ENCODE results near the gene SIGLEC12. TPM values are rescaled to one million over a fixed set of nuclear protein-coding genes. Genes with fewer than 3 reads are reported as not detected.

The SIGLEC12 gene
- total RNA-seq, 5 donors from 2014 or later (not counting 1 experiment from before 2014, with no cell fraction given) = not detected

DNA sequence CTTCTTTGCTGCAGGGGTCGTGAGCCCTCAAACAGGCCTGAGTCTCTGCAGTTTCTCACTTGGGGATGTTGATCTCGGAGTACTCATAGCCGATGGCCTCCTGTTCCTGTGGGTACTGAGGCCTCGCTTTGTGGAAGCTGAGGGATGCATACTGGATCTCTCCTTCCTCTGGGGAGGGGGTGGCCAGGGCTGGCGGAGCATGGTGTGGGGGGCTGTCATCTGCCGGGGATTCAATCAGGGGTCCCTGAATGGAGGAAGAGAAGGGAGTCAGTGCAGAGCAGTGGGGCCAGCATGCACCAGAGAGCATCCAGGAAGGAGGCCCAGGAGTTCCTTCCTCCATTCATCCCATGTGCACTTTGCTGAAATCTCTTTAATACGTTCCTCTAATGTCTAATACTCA is 10.0 kb downstream of the SIGLEC12 start:
- no peaks in the 10 kb centered on the region for H3K36me3 ChIP-seq (ENCODE audit: control insufficient read depth in 2 of 2, extremely low read depth in 1 of 2, insufficient read depth in 1 of 2, low read length in 1 of 2)
- ChIA-PET CTCF (no interaction called here), POLR2A (no interaction called here)
- WGBS (ENCODE audit: insufficient coverage) = 86% methylated on average over 1 of the region's 7 CpGs
- H3K4me1 ChIP-seq (ENCODE audit: control insufficient read depth in 1 of 2, extremely low read depth in 1 of 2, insufficient read depth in 2 of 2, low read length in 2 of 2) = no peaks in the 10 kb centered on the region
- no peak overlapping the region for H3K4me3 ChIP-seq (ENCODE audit: control insufficient read depth in 1 of 2, extremely low read depth in 1 of 2, low read length in 1 of 2)
- no peak overlapping the region for H3K27ac ChIP-seq (ENCODE audit: low read length)
- peaks cover 0 to 7% (median 4%) of the 10 kb centered on the region in 3 donors for H3K9me3 Mint-ChIP-seq
- H3K4me3 Mint-ChIP-seq = no peak overlapping the region
- H3K4me1 Mint-ChIP-seq = no peaks in the 10 kb centered on the region
- peaks cover 18 to 19% of the 10 kb centered on the region in 2 donors for H3K27me3 Mint-ChIP-seq
- DNase-seq (no peak), ATAC-seq (replicated peaks in 1 of 4) (no peak)
- H3K27ac Mint-ChIP-seq = no peak overlapping the region
- no peaks in the 10 kb centered on the region for H3K9me3 ChIP-seq
- H3K27me3 ChIP-seq (replicated peaks in 1 of 2; ENCODE audit: control insufficient read depth in 2 of 2, extremely low read depth in 1 of 2, insufficient read depth in 2 of 2, low read length in 1 of 2) = peaks cover 0 to 27% of the 10 kb centered on the region in 2 experiments
- no peaks in the 10 kb centered on the region for H3K36me3 Mint-ChIP-seq

DNA sequence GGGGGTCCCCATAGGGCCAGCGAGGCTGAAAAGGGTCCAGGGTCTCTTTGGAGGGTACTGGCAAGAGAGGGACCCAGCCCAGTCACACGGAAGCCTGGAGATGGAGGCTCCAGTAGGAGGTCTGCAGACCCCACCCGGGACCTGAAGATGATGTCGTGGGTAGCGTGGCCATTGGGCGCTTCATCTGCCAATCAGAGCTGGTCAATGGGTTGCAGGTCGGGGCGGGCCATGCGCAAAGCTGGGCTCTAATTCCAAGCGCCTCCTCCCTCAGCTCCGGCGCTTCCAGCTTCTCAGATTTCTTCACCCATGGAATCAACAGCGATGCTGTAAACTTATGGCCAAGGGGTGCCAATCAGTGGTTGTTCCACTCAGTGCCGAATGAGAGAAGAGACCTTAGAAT is 10.9 kb downstream of the SIGLEC12 start:
- CTCF ChIA-PET = no interaction called here

DNA sequence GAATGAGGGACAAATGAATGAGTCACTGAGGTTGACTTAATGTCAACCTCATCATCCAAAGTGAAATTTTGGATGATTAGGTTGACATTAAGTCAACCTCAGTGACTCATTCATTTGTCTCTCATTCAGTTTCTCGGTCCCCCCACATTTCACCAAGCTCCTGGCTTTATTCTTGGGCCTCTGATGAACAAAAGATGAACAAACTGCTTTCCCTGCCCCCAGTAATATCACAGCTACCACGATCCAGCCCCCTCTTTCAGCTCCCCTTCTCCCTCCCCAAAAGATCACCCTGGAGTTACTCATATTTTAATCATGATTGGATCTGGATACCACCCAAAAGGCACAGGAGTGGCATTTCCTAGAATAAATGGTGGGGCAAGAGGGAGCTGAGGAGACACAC is 12.5 kb downstream of the SIGLEC12 start:
- H3K27me3 ChIP-seq (replicated peaks in 1 of 2; ENCODE audit: control insufficient read depth in 2 of 2, extremely low read depth in 1 of 2, insufficient read depth in 2 of 2, low read length in 1 of 2) = peaks cover 0 to 27% of the 10 kb centered on the region in 2 experiments
- Mint-ChIP-seq H3K36me3 (no peaks in the 10 kb centered on the region), H3K4me1 (no peaks in the 10 kb centered on the region), H3K9me3 (peaks cover 0 to 11% (median 4%) of the 10 kb centered on the region in 3 donors), H3K27me3 (peaks cover 21 to 23% of the 10 kb centered on the region in 2 donors), H3K27ac (no peak overlapping the region), H3K4me3 (no peak overlapping the region)
- ChIA-PET CTCF (no interaction called here), POLR2A (no interaction called here)
- 0% methylated on average over 1 of the region's 2 CpGs for WGBS (ENCODE audit: insufficient coverage)
- no peaks in the 10 kb centered on the region for H3K36me3 ChIP-seq (ENCODE audit: control insufficient read depth in 2 of 2, extremely low read depth in 1 of 2, insufficient read depth in 1 of 2, low read length in 1 of 2)
- H3K4me3 ChIP-seq (ENCODE audit: control insufficient read depth in 1 of 2, extremely low read depth in 1 of 2, low read length in 1 of 2) = no peak overlapping the region
- no peaks in the 10 kb centered on the region for H3K9me3 ChIP-seq
- no peak for DNase-seq
- H3K4me1 ChIP-seq (ENCODE audit: control insufficient read depth in 1 of 2, extremely low read depth in 1 of 2, insufficient read depth in 2 of 2, low read length in 2 of 2) = no peaks in the 10 kb centered on the region
- no peak overlapping the region for H3K27ac ChIP-seq (ENCODE audit: low read length)
- no peak for ATAC-seq (replicated peaks in 1 of 4)

More for the DNA sequence above, 10.9 kb downstream of the SIGLEC12 start:
- Histone ChIP-seq H3K4me3 (ENCODE audit: control insufficient read depth in 1 of 2, extremely low read depth in 1 of 2, low read length in 1 of 2) (no peak overlapping the region), H3K27me3 (replicated peaks in 1 of 2; ENCODE audit: control insufficient read depth in 2 of 2, extremely low read depth in 1 of 2, insufficient read depth in 2 of 2, low read length in 1 of 2) (peaks cover 0 to 24% of the 10 kb centered on the region in 2 experiments), H3K27ac (ENCODE audit: low read length) (no peak overlapping the region), H3K36me3 (ENCODE audit: control insufficient read depth in 2 of 2, extremely low read depth in 1 of 2, insufficient read depth in 1 of 2, low read length in 1 of 2) (no peaks in the 10 kb centered on the region), H3K4me1 (ENCODE audit: control insufficient read depth in 1 of 2, extremely low read depth in 1 of 2, insufficient read depth in 2 of 2, low read length in 2 of 2) (no peaks in the 10 kb centered on the region), H3K9me3 (no peaks in the 10 kb centered on the region)
- Mint-ChIP-seq H3K27ac (no peak overlapping the region), H3K4me3 (no peak overlapping the region), H3K9me3 (peaks cover 0 to 11% (median 4%) of the 10 kb centered on the region in 3 donors), H3K27me3 (peaks cover 17 to 22% of the 10 kb centered on the region in 2 donors), H3K4me1 (no peaks in the 10 kb centered on the region), H3K36me3 (no peaks in the 10 kb centered on the region)
- POLR2A ChIA-PET = no interaction called here
- WGBS (ENCODE audit: insufficient coverage) = 48% methylated on average over 10 of the region's 14 CpGs
- no peak for ATAC-seq (replicated peaks in 1 of 4)
- DNase-seq = no peak

- H3K4me3 Mint-ChIP-seq = no peak overlapping the region
- no peak overlapping the region for H3K27ac ChIP-seq (ENCODE audit: low read length)
- DNase-seq (no peak), ATAC-seq (replicated peaks in 1 of 4) (no peak)
- ChIA-PET CTCF (no interaction called here), POLR2A (no interaction called here)
- H3K4me1 ChIP-seq (ENCODE audit: control insufficient read depth in 1 of 2, extremely low read depth in 1 of 2, insufficient read depth in 2 of 2, low read length in 2 of 2) = no peaks in the 10 kb centered on the region
- peaks cover 23 to 24% of the 10 kb centered on the region in 2 donors for H3K27me3 Mint-ChIP-seq
- no peaks in the 10 kb centered on the region for H3K4me1 Mint-ChIP-seq
- no peak overlapping the region for H3K4me3 ChIP-seq (ENCODE audit: control insufficient read depth in 1 of 2, extremely low read depth in 1 of 2, low read length in 1 of 2)
- H3K9me3 Mint-ChIP-seq = peaks cover 0 to 11% (median 0%) of the 10 kb centered on the region in 3 donors
- no CpG with 5 or more reads among the region's 3 CpGs for WGBS (ENCODE audit: insufficient coverage)
- H3K27me3 ChIP-seq (replicated peaks in 1 of 2; ENCODE audit: control insufficient read depth in 2 of 2, extremely low read depth in 1 of 2, insufficient read depth in 2 of 2, low read length in 1 of 2) = peaks cover 0 to 23% of the 10 kb centered on the region in 2 experiments
- H3K36me3 ChIP-seq (ENCODE audit: control insufficient read depth in 2 of 2, extremely low read depth in 1 of 2, insufficient read depth in 1 of 2, low read length in 1 of 2) = no peaks in the 10 kb centered on the region
- no peaks in the 10 kb centered on the region for H3K36me3 Mint-ChIP-seq
- H3K27ac Mint-ChIP-seq = no peak overlapping the region
- no peaks in the 10 kb centered on the region for H3K9me3 ChIP-seq
Measured at GRCh38 chr19:51488491-51488890, 13.1 kb downstream of the SIGLEC12 start.

DNA sequence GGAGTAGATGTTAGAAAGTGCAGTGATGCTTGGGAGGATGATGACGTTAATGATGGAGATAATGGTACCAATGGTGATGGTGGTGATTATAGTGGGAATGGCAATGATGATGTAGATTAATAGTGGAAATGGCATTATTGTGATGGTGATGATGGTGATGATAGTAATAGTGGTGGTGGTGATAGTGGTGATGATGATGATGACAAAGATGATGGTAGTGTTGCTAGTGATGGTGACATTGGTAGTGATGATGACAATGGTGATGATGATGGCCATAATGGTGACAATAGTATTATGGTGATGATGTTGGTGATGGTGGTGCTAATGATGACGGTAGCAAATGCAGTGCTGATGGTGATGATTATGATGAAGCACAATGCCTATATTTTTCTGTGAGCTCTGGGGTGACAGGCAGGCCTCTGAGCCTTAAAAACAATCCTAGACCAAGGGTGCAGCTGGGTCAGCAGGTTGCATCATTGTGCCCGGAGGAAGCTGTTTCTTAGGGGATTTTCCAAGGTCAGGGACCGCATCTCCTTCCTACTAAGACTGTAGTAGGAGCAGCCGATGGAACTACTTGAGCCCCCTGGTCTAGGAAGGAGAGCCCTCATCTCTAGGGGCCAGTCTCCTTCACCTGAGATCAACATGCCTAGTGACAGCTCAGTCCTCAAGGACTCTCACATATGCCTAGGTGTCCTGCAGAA is 15.5 kb downstream of the SIGLEC12 start:
- peaks cover 0 to 5% (median 0%) of the 10 kb centered on the region in 3 donors for H3K9me3 Mint-ChIP-seq
- no peak for DNase-seq
- Histone ChIP-seq H3K4me1 (ENCODE audit: control insufficient read depth in 1 of 2, extremely low read depth in 1 of 2, insufficient read depth in 2 of 2, low read length in 2 of 2) (no peaks in the 10 kb centered on the region), H3K27ac (ENCODE audit: low read length) (no peak overlapping the region), H3K4me3 (ENCODE audit: control insufficient read depth in 1 of 2, extremely low read depth in 1 of 2, low read length in 1 of 2) (no peak overlapping the region), H3K27me3 (replicated peaks in 1 of 2; ENCODE audit: control insufficient read depth in 2 of 2, extremely low read depth in 1 of 2, insufficient read depth in 2 of 2, low read length in 1 of 2) (peaks cover 0 to 26% of the 10 kb centered on the region in 2 experiments), H3K9me3 (no peaks in the 10 kb centered on the region), H3K36me3 (ENCODE audit: control insufficient read depth in 2 of 2, extremely low read depth in 1 of 2, insufficient read depth in 1 of 2, low read length in 1 of 2) (no peaks in the 10 kb centered on the region)
- H3K36me3 Mint-ChIP-seq = no peaks in the 10 kb centered on the region
- H3K4me3 Mint-ChIP-seq = no peak overlapping the region
- WGBS (ENCODE audit: insufficient coverage) = 95% methylated on average over 4 of the region's 5 CpGs
- ChIA-PET CTCF (no interaction called here), POLR2A (no interaction called here)
- H3K27me3 Mint-ChIP-seq = peaks cover 18 to 20% of the 10 kb centered on the region in 2 donors
- H3K27ac Mint-ChIP-seq = no peak overlapping the region
- no peaks in the 10 kb centered on the region for H3K4me1 Mint-ChIP-seq
- ATAC-seq (replicated peaks in 1 of 4) = no peak

DNA sequence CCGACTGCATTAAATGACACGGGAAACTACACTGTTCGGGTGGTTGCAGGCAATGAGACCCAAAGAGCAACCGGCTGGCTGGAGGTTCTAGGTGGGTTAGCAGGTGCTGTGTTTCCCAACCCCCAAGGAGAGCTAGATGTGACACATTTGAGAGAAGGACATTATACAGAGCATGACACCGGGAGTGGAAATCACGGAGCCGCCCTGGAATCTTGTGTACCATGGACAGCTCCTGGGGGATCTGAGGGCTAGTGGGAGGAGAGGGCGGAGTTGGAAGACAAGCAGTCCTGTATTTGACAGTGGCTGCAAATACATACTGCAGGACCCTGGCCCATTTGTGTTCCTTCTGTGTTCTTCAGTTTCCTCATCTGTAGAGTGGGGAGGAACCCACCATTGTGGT is 21.0 kb downstream of the SIGLEC12 start:
- 45% methylated on average over 8 of the region's 8 CpGs for WGBS (ENCODE audit: insufficient coverage)
- ATAC-seq (replicated peaks in 1 of 4) (no peak), DNase-seq (no peak)
- Histone ChIP-seq H3K27me3 (replicated peaks in 1 of 2; ENCODE audit: control insufficient read depth in 2 of 2, extremely low read depth in 1 of 2, insufficient read depth in 2 of 2, low read length in 1 of 2) (peaks cover 0 to 35% of the 10 kb centered on the region in 2 experiments), H3K36me3 (ENCODE audit: control insufficient read depth in 2 of 2, extremely low read depth in 1 of 2, insufficient read depth in 1 of 2, low read length in 1 of 2) (no peaks in the 10 kb centered on the region), H3K4me3 (ENCODE audit: control insufficient read depth in 1 of 2, extremely low read depth in 1 of 2, low read length in 1 of 2) (no peak overlapping the region), H3K4me1 (ENCODE audit: control insufficient read depth in 1 of 2, extremely low read depth in 1 of 2, insufficient read depth in 2 of 2, low read length in 2 of 2) (no peaks in the 10 kb centered on the region), H3K9me3 (no peaks in the 10 kb centered on the region), H3K27ac (ENCODE audit: low read length) (no peak overlapping the region)
- H3K36me3 Mint-ChIP-seq = no peaks in the 10 kb centered on the region
- peaks cover 0 to 3% (median 0%) of the 10 kb centered on the region in 3 donors for H3K9me3 Mint-ChIP-seq
- H3K27me3 Mint-ChIP-seq = peaks cover 36 to 51% of the 10 kb centered on the region in 2 donors
- H3K4me1 Mint-ChIP-seq = no peaks in the 10 kb centered on the region
- POLR2A ChIA-PET = no interaction called here
- H3K4me3 Mint-ChIP-seq = no peak overlapping the region
- CTCF ChIA-PET = no interaction called here
- no peak overlapping the region for H3K27ac Mint-ChIP-seq

Measured in T-cell (primary cell).